GM18867 (cell line): ENCODE results near the gene ARID3A.
A peak's percentile ranks its signal among the peaks of the same experiment; 100 is the strongest.
"Not testable (repeated sequence)": the region's sequence is repeated elsewhere in the genome, so short reads cannot be mapped to it uniquely, and the experiment has no call there.

ENCODE experiments used
- ATAC-seq: cut with Tn5 transposase; IDR thresholded peaks from one replicate; pipeline ENCODE4 v1.9.1; 2021; ENCODE audit warnings: mild to moderate bottlenecking, moderate library complexity; ENCODE audit not compliant: unreplicated experiment

The ARID3A gene

GRCh38 chr19:890831-891230, 35.0 kb upstream of the ARID3A start:
- ATAC-seq = no peak

DNA sequence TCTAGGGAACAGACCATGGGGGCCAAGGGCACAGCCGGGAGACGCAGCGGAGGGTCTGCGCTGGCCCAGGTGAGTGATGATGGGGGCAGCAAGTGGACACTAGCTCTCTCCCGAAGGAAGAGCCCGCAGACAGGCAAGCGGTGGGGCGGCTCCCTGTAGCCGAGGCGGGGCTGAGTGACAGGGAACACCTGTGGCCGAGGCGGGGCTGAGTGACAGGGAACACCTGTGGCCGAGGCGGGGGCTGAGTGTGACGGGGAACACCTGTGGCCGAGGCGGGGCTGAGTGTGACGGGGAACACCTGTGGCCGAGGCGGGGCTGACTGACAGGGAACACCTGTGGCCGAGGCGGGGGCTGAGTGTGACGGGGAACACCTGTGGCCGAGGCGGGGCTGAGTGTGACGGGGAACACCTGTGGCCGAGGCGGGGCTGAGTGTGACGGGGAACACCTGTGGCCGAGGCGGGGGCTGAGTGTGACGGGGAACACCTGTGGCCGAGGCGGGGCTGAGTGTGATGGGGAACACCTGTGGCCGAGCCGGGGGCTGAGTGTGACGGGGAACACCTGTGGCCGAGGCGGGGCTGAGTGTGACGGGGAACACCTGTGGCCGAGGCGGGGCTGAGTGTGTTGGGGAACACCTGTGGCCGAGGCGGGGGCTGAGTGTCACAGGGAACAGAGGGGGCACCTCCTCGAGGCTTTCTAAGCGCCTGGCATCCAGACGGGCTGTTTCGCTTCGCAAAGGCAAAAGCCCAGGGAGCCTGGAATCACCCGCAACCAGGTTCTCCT, 34.2 kb upstream of the ARID3A start:
- ATAC-seq = not testable (repeated sequence)

DNA sequence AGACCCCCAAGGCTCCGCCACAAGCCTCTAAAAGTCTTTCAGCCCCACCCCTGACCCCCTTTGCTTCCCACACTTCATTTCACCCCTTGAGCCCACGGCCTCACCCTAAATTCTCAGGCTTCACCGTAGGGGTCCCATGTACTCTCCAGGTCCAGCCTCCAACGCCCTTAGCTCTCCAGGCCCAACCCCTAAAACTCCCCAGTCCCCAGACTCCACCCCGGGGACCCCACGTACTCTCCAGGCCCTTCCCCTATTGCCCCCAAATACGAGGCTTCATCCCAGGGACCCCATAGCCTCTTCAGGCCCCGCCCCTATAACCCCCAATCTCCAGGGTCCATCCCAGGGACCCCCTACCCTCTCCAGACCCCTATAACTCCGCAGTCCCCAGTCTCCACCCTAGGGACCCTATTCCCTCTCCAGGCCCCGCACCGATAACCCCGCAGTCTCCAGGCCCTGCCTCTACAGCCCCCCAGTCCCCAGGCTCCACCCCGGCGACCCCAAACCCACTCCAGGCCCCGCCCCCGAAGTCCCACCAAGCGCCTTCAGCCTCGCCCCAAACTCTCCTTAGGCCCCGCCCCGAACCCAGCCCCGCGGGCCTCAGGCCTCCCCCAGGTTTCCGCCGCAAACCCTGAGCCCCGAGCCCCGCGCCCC, 33.5 kb upstream of the ARID3A start:
- peak; percentile 31 for ATAC-seq

GRCh38 chr19:892894-893689, 32.7 kb upstream of the ARID3A start, which contains the start of the genes MED16 and RNU6-9:
TSS of gene MED16 (minus strand) at chr19:893187. CDS start at chr19:891131, 2,056 bp downstream.
TSS of gene RNU6-9 (plus strand) at chr19:893484.
- ATAC-seq = peak; percentile 82

GRCh38 chr19:896434-896833, 29.4 kb upstream of the ARID3A start:
- no peak for ATAC-seq

DNA sequence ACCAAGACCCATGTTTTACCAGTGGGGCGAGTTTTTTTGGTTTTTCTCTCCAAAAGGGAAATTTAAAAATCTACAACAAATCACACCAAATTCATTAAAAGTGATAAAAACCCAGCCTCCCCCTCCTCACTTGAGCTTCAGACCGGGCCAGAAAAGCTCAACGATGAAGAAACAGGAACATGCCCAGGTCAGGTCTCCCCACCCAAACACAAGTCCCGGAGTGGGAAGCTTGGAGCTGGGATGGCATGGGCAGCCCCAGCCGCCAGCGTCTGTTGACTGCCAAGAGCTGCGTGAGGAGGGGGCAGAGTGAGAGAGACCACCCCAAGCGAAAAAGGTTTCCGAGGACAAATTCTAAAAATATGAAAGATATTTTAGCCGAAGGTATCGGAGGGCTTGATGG, 28.8 kb upstream of the ARID3A start:
- no peak for ATAC-seq

DNA sequence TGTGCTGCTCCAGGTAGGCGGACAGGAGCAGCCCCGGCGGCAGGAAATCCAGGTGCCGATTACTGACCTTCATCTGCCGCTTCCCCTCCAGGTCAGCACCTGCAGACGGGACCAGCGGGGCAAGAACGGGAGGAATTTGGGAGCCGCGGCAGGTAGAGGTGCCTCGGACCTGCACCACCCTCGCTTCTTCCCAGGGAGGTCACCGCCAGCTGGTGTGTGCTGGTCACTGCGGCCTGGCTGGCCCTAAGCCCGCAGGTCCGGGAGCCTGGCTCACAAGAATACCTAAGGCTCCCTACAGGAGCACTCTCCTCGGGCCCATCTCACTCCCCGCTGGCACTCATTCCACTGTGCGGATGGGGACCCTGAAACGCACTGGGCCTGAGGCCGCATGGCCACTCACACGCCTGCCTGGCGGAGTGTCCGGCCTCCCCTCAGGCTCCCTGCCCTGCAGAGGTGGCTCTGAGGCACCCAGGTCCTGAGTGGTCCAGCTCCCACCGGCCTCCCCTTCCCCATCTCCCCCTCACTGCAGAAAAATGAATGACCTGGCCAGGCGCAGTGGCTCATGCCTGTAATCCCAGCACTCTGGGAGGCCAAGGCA, 28.3 kb upstream of the ARID3A start:
- ATAC-seq = no peak

- ATAC-seq = no peak
Measured at GRCh38 chr19:898663-899062, 27.2 kb upstream of the ARID3A start.

DNA sequence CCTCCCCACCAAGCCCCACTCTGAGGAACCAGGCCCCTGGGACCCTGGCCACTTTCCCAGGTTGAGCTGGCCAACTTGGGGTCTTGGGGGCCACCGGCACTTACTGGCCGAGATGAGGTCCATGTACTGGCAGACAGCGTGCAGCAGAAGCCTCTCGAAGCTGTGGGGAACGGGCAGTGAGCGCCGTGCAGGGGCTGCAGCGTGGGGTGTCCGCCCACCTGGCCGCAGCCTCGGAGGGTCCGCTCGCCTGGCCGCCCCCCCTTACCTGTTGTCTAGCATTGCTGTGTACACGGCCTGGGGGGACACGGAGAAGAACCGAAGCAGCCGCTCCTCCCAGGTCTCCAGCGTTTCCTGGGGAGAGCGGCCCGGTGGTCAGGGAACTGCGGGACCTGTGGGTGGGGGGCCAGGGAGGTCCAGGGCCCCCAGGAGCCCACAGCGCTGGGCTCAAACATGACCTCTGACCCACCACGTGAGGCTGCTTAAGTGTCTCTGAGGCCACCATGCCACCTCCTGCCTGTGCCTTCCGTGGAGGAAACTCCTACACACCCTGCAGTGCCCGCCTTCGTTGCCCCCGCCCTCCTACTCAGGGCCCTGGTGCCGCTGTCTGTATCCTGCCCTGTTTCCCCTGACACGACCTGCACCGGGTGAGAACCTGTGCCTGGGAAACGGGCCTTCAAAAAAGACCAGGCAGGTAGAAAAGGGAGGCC, 26.3 kb upstream of the ARID3A start:
- no peak for ATAC-seq

DNA sequence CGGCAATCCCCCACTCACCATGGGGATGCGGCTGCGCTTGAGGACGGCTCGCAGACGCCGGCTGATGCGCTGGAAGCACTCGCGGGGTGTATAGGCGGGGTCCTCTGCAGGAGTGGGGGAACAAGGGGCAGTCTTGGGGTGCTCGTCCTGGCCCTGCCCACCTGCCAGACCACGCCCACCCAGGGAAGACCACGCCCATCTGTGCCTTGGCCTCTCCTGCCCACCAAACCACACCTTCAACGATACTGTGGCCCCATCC, 25.9 kb upstream of the ARID3A start:
- no peak for ATAC-seq

GRCh38 chr19:900302-901111, 25.3 kb upstream of the ARID3A start:
- no peak for ATAC-seq

GRCh38 chr19:901216-902092, 24.4 kb upstream of the ARID3A start:
- ATAC-seq = no peak

- no peak for ATAC-seq
Measured at GRCh38 chr19:902093-902370, 23.8 kb upstream of the ARID3A start.

GRCh38 chr19:902446-903226, 23.2 kb upstream of the ARID3A start:
- no peak for ATAC-seq

DNA sequence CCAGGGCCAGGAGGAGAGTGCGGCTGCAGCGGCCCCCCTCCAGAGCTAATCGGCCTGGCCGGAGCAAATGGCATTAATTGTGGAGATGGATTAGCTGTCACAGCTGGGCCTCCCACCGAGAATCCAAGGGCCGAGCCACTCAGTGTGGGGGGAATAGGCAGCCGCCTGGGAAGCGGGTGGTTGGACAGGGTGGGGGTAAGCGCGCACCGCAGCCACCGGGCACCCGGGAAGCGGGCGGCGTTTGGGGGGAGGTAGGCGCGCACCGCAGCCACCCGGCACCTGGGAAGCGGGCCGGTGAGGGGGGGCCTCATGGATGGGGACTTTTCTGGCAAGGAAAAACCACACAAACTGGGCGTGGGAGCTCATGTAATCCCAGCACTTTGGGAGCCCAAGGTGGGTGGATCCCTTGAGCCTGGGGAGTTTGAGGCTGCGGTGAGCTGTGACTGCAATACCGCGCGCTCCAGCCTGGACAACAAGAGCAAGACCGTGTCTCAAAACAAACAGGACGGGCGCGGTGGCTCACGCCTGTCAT, 22.5 kb upstream of the ARID3A start:
- ATAC-seq = no peak

- ATAC-seq = no peak
Measured at GRCh38 chr19:904545-904944, 21.3 kb upstream of the ARID3A start.

DNA sequence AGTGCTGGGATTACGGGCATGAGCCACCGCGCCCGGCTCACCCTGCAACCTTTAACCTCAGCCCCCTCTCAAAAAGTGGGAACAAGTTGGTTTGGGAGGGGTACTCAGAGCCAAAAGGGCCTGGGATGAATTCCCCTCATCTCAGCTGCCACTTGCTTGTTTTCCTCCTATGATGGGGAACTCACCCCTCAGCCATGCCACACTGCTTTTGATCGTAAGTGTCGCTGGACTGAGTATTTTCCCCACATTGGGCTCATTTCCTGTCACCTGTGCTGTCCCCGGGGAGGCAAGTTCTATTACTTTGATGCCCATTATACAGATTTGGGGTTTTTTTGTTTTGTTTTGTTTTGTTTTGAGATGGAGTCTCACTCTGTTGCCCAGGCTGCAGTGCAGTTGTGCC, 19.4 kb upstream of the ARID3A start:
- no peak for ATAC-seq

DNA sequence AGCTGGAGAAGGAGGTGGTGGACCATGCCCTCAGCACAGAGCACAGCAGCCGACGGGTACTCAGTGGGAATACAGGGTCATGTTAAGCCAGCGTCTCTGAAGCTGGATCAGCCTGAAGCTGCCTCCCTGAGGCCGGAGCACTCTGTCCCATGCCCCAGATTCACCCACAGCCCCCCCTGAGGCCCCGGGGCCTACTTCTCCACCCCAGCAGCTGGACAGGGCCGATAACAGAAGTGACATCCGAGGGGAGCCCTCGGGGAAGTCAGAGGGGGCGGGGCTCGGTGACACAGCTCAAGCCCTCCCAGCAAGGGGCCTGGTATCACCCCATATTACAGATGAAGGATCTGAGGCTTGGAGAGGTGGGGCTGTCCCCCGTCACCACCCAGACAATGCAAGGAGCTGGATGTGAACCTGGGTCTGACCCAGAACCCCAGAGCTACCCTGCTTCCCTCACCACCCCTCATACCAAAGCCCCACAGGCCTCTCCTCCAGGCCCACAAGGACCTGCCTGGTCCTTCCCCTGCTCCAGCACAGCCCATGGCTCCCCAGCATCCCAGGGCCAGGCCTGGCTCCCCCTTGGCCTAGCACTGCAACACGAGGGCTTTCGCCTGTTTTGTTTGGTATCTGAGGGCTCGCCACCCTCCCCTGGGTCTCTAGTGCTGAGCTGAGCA, 18.5 kb upstream of the ARID3A start:
- ATAC-seq = no peak
